GM23248 (cell line): ENCODE data around the gene HOXA1.

Source experiments
- EZH2 ChIP-seq: fragments of 200-600 bp; sonication (generic); IDR thresholded peaks from 2 replicates; pipeline ENCODE4 v1.6.1; 2018; ENCODE audit warnings: antibody characterized with exemption, mild to moderate bottlenecking; ENCODE audit not compliant: insufficient read depth, poor library complexity, severe bottlenecking
- EZH2phosphoT487 ChIP-seq: fragments of 200-600 bp; sonication (generic); IDR thresholded peaks from 2 replicates; pipeline ENCODE4 v1.6.1; 2018; ENCODE audit warnings: antibody characterized with exemption, moderate library complexity, mild to moderate bottlenecking, low read depth; ENCODE audit not compliant: insufficient read depth

DNA sequence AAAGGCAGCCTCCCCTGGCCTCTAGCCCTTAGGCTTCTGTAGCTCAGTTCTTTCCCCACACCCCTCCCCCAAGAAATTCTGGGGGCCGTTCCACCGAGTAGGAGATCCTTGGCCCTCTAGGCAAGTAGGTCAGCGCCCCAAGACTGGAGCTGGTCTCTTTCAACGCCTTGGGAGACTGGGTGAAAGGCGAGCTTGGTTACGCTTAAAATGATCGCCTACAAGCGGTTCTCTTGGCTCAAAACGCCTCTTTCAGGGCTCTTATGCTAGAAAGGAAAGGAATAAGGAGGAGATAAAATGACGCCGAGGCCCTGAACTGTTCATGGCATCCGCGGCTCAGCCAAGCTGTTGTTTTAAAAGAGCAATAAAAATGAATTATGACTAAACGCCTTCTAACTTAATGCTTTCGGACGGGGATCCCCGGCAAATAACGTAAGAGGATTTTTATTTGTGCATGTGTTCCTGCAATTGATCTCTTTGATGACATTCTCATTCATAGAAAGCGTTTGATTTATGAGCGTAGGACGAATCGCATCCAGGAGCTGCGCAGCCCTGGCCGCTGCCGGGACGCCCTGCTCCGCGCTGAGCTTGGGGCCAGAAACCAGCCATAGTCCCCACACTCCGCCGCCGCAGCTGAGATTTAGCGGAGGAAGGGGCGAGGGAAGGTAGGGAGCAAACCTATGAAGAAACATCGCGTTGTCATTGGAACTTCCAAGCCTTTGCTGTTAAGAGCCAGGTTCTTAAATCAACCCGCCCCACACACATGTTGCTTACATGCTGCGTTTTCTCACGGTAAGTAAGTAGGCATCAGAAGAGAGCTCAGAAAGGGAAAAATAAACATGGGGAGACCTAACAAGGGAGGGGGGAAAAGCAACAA, 3.0 kb upstream of the HOXA1 start:
- TF ChIP-seq EZH2phosphoT487 (no peak), EZH2 (no peak)
